Measurements from ENCODE around the gene DHX8.

DHX8 gene

GRCh38 chr17:43532581-43532980 lies 48.8 kb downstream of the DHX8 start:
- TF ChIP-seq CTCF (IDR thresholded peaks at IDR 0.05) = no peak
- H3K27ac ChIP-seq = no peak overlapping the region
- H3K4me3 ChIP-seq = no peak overlapping the region
- no peak for DNase-seq (ENCODE audit: low spot score)

GRCh38 chr17:43533699-43534098 lies 49.9 kb downstream of the DHX8 start:
- no peak for TF ChIP-seq CTCF (IDR thresholded peaks at IDR 0.05)
- no peak overlapping the region for H3K27ac ChIP-seq
- DNase-seq (ENCODE audit: low spot score) = no peak
- H3K4me3 ChIP-seq = no peak overlapping the region

GRCh38 chr17:43534909-43535308 lies 51.1 kb downstream of the DHX8 start:
- no peak for TF ChIP-seq CTCF (IDR thresholded peaks at IDR 0.05)
- no peak overlapping the region for H3K27ac ChIP-seq
- no peak overlapping the region for H3K4me3 ChIP-seq
- no peak for DNase-seq (ENCODE audit: low spot score)

DNA sequence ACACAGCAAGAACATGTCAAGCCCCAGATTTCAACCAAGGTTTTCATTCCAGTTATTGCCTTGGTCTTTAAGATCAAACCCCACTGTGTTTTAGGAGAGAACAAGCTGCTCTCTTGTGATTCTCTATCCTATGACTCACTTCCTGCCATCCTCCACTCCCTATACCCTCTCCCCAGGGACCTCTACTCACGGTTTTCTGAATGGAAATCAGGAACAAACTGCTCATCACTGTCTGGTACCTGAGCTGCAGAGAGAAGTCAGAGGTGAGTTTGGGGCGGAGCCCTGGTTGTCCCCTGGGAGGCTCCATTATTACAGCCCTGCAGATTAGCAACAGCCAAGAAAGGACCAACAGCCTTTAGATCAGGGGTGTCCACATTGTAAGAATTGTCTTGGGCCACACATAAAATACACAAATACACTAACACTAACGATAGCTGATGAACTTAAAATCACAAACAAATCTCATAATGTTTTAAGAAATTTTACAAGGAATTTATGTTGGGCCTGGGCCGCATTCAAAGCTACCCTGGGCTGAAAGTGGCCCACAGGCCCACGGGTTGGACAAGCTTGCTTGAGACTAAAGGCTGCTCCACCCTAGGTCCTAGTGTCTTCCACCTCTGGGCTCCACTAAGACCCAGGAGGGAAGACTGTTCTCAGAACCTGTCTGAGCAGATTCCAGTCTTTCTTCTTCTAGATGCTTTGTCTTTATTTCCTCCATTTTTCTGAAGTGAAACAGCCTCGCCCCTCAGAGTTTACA lies 52.6 kb downstream of the DHX8 start:
- no peak overlapping the region for H3K27ac ChIP-seq
- TF ChIP-seq CTCF (IDR thresholded peaks at IDR 0.05) = no peak
- no peak overlapping the region for H3K4me3 ChIP-seq
- DNase-seq (ENCODE audit: low spot score) = no peak

DNA sequence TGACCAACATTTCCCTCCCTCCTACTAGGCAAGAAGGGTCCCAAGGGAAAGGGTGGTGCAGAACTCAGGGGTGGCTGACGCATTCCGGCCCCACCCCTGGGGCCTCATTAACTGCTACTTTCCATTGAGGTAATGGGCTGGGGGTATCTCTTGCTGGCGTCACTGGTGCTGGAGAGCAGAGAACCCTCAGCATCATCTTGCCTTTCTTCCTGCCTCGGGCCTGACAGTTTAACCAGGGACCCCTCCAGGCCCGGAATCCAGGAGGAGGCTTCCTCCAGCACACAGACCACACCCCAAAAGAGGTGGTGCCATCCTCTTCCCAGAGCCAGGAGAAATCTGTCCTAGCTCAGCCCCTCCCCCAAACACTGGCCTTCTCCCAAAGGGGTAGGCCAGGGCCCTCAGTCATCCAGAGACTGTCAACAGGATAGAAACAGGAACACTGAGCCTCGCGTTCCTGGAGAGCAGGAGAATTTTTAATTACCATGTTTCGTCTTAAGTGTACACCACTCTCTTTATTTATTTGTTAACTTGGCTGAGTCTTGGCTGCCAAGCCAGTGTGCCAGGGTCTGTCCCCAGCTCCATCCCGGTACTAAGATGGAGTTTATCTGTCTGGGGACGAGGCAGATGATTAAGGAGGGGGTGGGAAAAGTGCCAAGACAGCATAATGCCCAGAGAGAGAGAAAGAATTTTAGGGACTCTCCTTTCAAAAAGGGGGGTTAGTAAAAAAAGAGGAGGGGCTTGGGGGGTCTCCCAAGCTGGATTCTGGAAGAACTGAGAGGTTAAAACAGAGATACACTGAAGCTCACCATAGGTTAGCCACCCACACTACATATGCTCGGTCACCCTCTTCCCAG lies 57.3 kb downstream of the DHX8 start:
- TF ChIP-seq CTCF (IDR thresholded peaks at IDR 0.05) = no peak
- H3K4me3 ChIP-seq = no peak overlapping the region
- no peak overlapping the region for H3K27ac ChIP-seq
- no peak for DNase-seq (ENCODE audit: low spot score)

GRCh38 chr17:43542859-43543258 lies 59.1 kb downstream of the DHX8 start:
- DNase-seq (ENCODE audit: low spot score) = no peak
- H3K4me3 ChIP-seq = no peak overlapping the region
- H3K27ac ChIP-seq = no peak overlapping the region
- no peak for TF ChIP-seq CTCF (IDR thresholded peaks at IDR 0.05)
